Neural crest cell (in vitro differentiated cells): Measurements from ENCODE around the gene NUDCD3. TPM values are rescaled to one million over a fixed set of nuclear protein-coding genes. Genes with fewer than 3 reads are reported as not detected.

Source experiments
- DNase-seq: peaks from one replicate; pipeline ENCODE4 v3.0.0; 2021; ENCODE audit warnings: low read depth, mixed read lengths, low spot score
- H3K27ac Mint-ChIP-seq: one replicate; pipeline ENCODE4 v1.8.0; 2021; ENCODE audit warnings: mild to moderate bottlenecking, mixed read lengths; ENCODE audit not compliant: unreplicated experiment
- H3K27me3 Mint-ChIP-seq: 2 replicates; pipeline ENCODE4 v1.8.0; 2021; ENCODE audit warnings: low read depth, mild to moderate bottlenecking, mixed read lengths
- H3K36me3 Mint-ChIP-seq: 2 replicates; pipeline ENCODE4 v1.8.0; 2021; ENCODE audit warnings: low read depth, mild to moderate bottlenecking, mixed read lengths
- H3K4me1 Mint-ChIP-seq: 2 replicates; pipeline ENCODE4 v1.8.0; 2021; ENCODE audit warnings: mixed read lengths
- H3K4me3 Mint-ChIP-seq: one replicate; pipeline ENCODE4 v1.8.0; 2021; ENCODE audit warnings: mild to moderate bottlenecking, mixed read lengths
- H3K9me3 Mint-ChIP-seq: 2 replicates; pipeline ENCODE4 v1.8.0; 2021; ENCODE audit warnings: mixed read lengths
- total RNA-seq: library from RNA; stranded (reverse); gene quantifications from 2 replicates; pipeline ENCODE4 v1.2.1, GENCODE V29; 2021
- TF ChIP-seq, protein P1 (sequence below): fragments of 200-600 bp; sonication (generic); conservative IDR thresholded peaks from 2 replicates; pipeline ENCODE4 v1.5.0; 2021; ENCODE audit warnings: antibody characterized with exemption, mild to moderate bottlenecking

NUDCD3 gene
- total RNA-seq, 1 donor from 2014 or later, result 93.2 TPM

- H3K36me3 Mint-ChIP-seq, result peaks cover 9% of the 10 kb centered on the region
- H3K27ac Mint-ChIP-seq, result no peak overlapping the region
- no peak for DNase-seq
- TF ChIP-seq, protein P1, sequence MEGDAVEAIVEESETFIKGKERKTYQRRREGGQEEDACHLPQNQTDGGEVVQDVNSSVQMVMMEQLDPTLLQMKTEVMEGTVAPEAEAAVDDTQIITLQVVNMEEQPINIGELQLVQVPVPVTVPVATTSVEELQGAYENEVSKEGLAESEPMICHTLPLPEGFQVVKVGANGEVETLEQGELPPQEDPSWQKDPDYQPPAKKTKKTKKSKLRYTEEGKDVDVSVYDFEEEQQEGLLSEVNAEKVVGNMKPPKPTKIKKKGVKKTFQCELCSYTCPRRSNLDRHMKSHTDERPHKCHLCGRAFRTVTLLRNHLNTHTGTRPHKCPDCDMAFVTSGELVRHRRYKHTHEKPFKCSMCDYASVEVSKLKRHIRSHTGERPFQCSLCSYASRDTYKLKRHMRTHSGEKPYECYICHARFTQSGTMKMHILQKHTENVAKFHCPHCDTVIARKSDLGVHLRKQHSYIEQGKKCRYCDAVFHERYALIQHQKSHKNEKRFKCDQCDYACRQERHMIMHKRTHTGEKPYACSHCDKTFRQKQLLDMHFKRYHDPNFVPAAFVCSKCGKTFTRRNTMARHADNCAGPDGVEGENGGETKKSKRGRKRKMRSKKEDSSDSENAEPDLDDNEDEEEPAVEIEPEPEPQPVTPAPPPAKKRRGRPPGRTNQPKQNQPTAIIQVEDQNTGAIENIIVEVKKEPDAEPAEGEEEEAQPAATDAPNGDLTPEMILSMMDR, result no peak
- H3K4me1 Mint-ChIP-seq, result peaks cover 25% of the 10 kb centered on the region
- no peaks in the 10 kb centered on the region for H3K9me3 Mint-ChIP-seq
- H3K27me3 Mint-ChIP-seq, result no peaks in the 10 kb centered on the region
- no peak overlapping the region for H3K4me3 Mint-ChIP-seq
These were observed 107.8 kb downstream of the NUDCD3 start for GRCh38 chr7:44382459-44383265.

DNA sequence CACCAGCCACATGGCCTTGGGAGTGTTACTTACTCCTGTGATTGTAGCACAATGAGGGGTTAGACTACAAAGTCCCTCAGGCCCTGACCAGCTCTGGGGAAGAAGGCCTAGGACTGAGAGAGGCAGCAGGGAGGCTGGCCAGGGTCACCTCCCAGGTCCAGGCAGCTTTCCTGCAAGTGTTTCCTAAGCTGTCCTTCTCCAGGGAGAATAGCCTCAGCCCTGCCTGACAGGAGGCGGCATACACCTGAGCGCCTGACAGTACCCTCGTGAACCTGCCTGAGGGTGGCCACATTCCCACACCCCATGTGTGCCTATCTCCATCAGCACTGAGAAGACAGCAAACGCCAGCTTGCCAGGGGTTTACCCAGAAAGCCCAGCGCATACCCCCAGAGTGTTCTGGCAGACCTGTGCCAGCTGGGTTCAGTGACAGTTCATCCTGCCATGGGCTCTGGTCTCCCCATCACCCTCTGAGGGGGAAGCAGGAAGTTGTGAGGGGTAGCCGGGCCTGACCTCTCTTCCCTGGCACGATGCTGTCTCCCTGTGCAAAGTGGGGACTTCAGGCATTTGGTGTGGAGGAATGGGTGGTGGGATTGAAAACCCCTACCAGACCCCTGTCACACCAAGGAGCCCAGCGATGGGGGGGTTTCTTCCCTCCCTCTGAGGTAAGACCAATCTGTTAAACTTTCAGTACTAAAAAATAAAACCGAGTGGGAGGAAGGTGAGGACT, 108.8 kb downstream of the NUDCD3 start:
- no peak for DNase-seq
- H3K4me1 Mint-ChIP-seq, result peaks cover 25% of the 10 kb centered on the region
- TF ChIP-seq, protein P1, result no peak
- H3K9me3 Mint-ChIP-seq, result no peaks in the 10 kb centered on the region
- H3K27me3 Mint-ChIP-seq, result no peaks in the 10 kb centered on the region
- peaks cover 6% of the 10 kb centered on the region for H3K36me3 Mint-ChIP-seq
- H3K4me3 Mint-ChIP-seq, result no peak overlapping the region
- no peak overlapping the region for H3K27ac Mint-ChIP-seq

GRCh38 chr7:44380831-44381493, 109.5 kb downstream of the NUDCD3 start:
- H3K27ac Mint-ChIP-seq, result no peak overlapping the region
- DNase-seq, result no peak
- TF ChIP-seq, protein P1, result no peak
- no peaks in the 10 kb centered on the region for H3K9me3 Mint-ChIP-seq
- no peak overlapping the region for H3K4me3 Mint-ChIP-seq
- H3K36me3 Mint-ChIP-seq, result peaks cover 6% of the 10 kb centered on the region
- H3K4me1 Mint-ChIP-seq, result peaks cover 25% of the 10 kb centered on the region
- H3K27me3 Mint-ChIP-seq, result no peaks in the 10 kb centered on the region

GRCh38 chr7:44380189-44380830, 110.1 kb downstream of the NUDCD3 start:
- no peak for DNase-seq
- no peaks in the 10 kb centered on the region for H3K9me3 Mint-ChIP-seq
- TF ChIP-seq, protein P1, result no peak
- no peak overlapping the region for H3K27ac Mint-ChIP-seq
- no peak overlapping the region for H3K4me3 Mint-ChIP-seq
- H3K36me3 Mint-ChIP-seq, result peaks cover 5% of the 10 kb centered on the region
- peaks cover 21% of the 10 kb centered on the region for H3K4me1 Mint-ChIP-seq
- H3K27me3 Mint-ChIP-seq, result no peaks in the 10 kb centered on the region

DNA sequence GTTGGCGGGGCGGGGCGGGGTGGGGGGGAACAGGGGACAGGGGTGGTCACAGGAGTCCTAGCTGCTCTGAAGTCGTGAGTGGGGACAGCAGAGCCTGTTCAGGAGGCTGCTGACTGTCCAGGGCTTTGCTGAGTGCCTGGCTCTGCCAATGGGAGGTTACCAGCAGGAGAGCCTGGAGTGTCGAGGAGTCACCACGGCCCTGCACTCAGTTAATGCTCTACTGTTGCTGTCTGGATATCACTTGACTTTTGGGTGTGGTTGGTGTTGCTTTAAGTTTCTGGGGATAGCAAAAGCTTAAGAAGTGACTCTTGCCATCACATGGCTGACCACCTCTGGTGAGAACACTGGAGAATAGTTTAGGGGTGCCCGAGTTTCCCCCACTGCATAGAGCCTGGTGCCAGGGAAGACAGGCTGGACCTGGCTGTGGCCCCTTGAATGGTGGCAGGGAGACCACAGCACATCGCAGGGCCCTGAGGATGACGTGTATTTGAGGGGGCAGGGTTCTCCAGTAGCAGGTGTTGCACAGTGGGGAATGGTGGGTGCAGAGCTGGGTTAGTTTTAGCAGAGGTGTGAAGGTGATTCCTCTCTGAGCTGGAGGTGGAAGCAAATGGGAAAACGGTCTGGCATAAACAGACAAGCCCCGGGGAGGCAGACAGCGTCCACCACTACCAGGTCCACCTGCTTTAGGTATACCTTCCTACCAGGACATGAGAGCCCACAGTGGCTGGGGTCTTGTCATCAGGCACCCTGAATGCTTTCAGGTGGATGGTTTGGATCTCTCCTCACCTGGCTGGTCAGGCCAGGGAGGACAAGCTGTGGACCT, 110.9 kb downstream of the NUDCD3 start:
- no peak overlapping the region for H3K4me3 Mint-ChIP-seq
- no peak for DNase-seq

More for the DNA sequence above, 110.9 kb downstream of the NUDCD3 start:
- no peaks in the 10 kb centered on the region for H3K27me3 Mint-ChIP-seq
- peak overlapping the region; percentile 75 for H3K27ac Mint-ChIP-seq
- H3K4me1 Mint-ChIP-seq, result peaks cover 18% of the 10 kb centered on the region
- no peaks in the 10 kb centered on the region for H3K36me3 Mint-ChIP-seq
- no peaks in the 10 kb centered on the region for H3K9me3 Mint-ChIP-seq
- TF ChIP-seq, protein P1, result no peak
